22Rv1 (cell line): ENCODE data around the gene TMEM9.

Source experiments
- H3K27ac ChIP-seq: fragments of 450-650 bp; 2 replicates; pipeline ENCODE4 v1.5.1; 2017
- ZFX ChIP-seq: fragments of 450-650 bp; IDR thresholded peaks from 2 replicates; pipeline ENCODE4 v1.6.1; 2017; ENCODE audit warnings: antibody characterized with exemption, borderline replicate concordance
- TF ChIP-seq, protein P1 (sequence below): fragments of 450-650 bp; IDR thresholded peaks from 2 replicates; pipeline ENCODE4 v1.5.1; 2017; ENCODE audit warnings: mild to moderate bottlenecking

Gene TMEM9

DNA sequence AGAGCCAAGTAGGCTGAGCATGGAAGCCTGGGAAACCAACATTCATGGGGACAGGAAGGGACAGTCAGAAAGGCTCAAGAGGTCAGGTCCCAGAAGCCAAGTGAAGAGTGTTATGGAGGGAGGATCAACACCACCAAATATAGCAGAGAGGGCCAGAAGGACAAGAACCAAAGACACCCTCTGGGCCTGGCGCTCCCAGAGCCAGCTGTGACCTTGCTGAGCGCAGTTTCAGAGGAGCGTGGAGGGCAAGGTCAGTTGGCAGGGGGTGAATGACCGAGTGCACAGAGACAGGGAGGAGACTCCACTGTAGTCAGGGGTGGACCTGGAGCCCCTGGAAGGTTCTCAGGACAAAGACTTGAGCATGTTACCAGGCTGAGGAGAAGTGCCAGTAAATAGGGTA lies 22.9 kb downstream of the TMEM9 start:
- no peak for TF ChIP-seq ZFX
- TF ChIP-seq, protein P1, sequence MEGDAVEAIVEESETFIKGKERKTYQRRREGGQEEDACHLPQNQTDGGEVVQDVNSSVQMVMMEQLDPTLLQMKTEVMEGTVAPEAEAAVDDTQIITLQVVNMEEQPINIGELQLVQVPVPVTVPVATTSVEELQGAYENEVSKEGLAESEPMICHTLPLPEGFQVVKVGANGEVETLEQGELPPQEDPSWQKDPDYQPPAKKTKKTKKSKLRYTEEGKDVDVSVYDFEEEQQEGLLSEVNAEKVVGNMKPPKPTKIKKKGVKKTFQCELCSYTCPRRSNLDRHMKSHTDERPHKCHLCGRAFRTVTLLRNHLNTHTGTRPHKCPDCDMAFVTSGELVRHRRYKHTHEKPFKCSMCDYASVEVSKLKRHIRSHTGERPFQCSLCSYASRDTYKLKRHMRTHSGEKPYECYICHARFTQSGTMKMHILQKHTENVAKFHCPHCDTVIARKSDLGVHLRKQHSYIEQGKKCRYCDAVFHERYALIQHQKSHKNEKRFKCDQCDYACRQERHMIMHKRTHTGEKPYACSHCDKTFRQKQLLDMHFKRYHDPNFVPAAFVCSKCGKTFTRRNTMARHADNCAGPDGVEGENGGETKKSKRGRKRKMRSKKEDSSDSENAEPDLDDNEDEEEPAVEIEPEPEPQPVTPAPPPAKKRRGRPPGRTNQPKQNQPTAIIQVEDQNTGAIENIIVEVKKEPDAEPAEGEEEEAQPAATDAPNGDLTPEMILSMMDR: no peak

DNA sequence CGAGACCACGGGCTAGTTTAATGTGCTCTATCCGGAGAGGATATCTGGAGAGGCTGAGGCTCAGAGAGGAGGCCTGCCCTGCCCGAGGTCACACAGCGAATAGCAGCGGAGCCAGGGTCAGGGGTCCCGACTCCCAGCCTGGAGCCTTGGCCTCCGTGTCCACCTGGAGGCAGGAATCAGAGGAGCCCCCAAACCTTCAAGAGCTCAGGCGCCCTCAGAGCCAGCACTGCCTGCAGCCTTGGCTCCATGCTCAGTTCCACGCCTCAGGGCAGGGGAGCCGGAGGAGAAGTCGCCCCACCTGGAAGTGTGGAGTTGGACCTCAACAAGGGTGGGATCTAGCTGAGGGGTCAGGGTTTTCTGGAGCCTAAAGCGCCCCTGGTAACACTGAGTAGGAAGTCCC lies 25.3 kb downstream of the TMEM9 start:
- no peak for TF ChIP-seq ZFX
- TF ChIP-seq, protein P1: no peak
- H3K27ac ChIP-seq: no peak overlapping the region

More for the DNA sequence above, 22.9 kb downstream of the TMEM9 start:
- no peak overlapping the region for H3K27ac ChIP-seq

DNA sequence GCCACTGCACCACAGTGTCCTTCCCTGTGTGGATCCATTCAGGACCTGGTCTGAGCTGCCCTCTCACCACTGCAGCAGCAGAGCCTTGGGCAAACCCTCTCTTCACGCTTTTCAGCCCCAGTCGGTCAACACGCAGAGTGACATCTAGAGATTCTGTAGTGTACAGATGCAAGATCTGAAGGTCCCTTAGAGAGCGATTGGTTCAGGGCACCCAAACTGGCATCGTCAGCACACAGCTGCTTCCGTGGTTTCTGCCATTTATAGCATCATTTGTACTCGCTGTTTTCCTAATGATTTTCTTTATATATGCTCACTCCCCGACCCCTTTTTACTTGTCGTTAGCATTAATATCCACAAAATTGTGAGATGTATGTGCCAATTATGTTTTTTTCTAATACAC lies 25.8 kb downstream of the TMEM9 start:
- no peak overlapping the region for H3K27ac ChIP-seq
- TF ChIP-seq, protein P1: no peak
- TF ChIP-seq ZFX: no peak

DNA sequence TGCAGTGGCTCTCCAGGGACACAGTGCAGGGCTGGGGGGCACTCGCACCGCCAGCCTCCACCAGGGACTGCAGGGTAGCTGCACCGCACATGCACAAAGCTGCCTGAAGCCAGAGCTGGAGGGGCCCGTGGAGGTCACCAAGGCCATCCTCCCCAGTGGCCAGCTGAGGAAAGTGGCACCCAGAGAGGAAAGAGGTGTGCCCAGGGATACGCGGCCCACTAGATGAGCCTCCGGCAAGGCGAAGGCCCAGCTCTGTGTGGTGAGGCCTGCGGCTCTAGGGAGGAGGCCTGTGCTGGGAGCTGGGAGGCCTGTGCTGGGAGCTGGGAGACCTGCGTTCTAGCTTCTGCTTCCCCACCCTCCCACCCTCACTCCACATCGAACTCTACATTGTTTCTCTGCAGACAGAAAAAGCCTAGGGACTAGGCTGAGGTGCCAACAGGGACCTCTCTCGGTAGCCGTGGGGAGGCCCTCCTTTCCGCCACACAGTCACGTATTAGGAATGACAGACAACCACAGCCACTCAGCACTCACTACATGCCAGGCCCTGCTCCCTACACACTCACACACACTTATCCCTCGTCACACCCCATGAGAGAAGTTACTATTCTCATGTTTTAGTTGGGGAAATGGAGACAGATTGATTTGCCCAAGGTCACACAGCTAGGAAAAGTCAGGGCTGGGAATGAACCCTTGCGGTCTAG lies 26.4 kb downstream of the TMEM9 start:
- no peak for TF ChIP-seq ZFX
- H3K27ac ChIP-seq: no peak overlapping the region

DNA sequence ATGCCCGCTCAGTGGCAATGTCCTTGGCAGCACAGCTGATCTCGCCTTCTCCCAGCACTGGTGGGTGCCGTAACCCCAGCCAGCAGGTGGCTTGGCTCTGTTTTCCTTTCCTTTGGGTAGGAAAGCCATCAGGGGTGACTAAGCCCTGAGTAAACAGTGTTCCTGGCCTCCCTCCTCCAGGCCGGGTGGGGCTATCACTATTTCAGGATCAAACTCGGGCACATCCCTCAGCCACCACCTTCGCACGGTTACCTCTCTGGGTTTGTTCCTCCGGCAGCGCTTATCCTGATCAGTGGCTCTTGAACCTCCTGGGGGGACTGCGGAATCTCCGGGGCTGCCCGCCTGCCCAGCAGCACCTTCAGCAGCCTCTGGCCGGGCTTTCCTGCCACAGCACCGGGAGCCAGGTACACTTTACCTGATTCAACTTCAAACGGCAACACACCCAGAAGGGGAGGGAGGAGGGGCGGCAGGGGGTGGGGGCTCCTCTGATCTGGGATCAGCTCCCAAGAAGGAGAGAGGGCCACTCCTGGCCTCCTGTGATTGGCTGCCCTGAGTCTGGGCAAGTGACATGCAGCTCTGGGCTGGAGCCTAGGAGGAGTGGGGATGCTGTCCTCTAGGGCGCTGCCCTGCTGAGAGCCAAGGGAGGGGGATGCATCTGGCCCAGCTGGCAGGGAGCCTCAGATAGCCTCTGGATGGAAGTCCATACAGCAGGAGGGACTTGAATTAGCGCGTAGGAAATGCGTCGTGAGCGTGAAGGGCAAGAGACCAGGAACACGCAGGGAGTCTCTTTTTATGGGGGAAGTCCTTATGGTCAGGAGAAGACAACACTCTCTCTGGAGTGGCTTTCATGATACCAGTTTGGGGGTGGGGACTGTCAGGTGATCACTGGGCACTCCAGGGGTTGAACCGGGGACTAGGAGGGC lies 27.2 kb downstream of the TMEM9 start, which contains the start of gene ASCL5:
TSS of gene ASCL5 (minus strand) at position 353 of the 923 bp plus-strand sequence. CDS start 11,812 bp downstream, outside the sequence.
- TF ChIP-seq ZFX: no peak
- TF ChIP-seq, protein P1: no peak
- H3K27ac ChIP-seq: no peak within 1 kb of the TSS

DNA sequence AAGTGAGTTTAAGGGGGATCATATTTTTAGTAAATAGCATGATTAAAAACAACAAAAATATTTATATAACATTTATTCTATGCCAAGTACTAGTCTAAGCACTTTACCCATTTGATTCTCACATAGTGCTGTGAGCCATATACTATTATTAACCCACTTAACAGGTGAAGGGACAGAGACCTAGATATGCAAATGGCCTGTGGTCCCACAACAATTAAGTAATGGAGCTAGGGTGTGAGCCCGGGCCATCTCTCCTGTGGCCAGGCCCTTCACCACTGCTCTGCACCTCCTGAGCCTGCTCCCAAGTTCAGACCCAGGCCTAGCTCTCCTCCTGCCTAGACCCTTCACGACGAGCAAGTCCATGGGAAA lies 27.8 kb downstream of the TMEM9 start:
- no peak overlapping the region for H3K27ac ChIP-seq
- TF ChIP-seq, protein P1: no peak
- no peak for TF ChIP-seq ZFX

DNA sequence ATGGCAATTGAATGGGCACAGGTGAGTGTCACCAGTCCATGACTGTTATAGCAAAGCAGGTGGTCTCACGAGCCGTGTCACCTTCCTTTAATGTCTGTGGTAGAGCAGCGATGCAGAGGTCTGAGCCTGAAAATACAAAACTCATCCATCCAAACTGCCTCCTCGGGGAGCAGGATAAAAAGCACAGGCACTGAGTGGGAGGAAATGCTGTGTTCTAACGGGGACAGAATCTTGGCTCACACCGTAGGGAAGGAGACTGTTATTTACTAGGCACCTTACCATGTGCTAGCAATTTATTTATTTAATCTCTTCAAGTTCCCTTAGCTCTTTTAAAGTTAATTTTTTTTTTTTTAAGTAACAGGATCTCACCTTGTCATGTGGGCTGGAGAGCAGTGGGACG lies 28.5 kb downstream of the TMEM9 start:
- TF ChIP-seq, protein P1: no peak
- TF ChIP-seq ZFX: no peak
- no peak overlapping the region for H3K27ac ChIP-seq
